Stimulated activated CD4-positive, alpha-beta T cell treated with anti-CD3 and anti-CD28 coated beads, Interleukin-12 subunit alpha, Interleukin-12 subunit beta, amount 100 ng/mL, for 24 hours (primary cell): Measurements from ENCODE around the gene EIF1.

ENCODE experiments used
- DNase-seq, 2 experiments: peaks; one replicate each; pipeline ENCODE4 v3.0.0-alpha.2; 2020; ENCODE audit warnings: low read depth in 2 of 2

The EIF1 gene

GRCh38 chr17:41735744-41736143, 47.1 kb downstream of the EIF1 start:
- no peak for DNase-seq

GRCh38 chr17:41736983-41737679, 48.4 kb downstream of the EIF1 start:
- no peak for DNase-seq

- DNase-seq = no peak
These were observed 49.0 kb downstream of the EIF1 start for GRCh38 chr17:41737680-41738023.

GRCh38 chr17:41738077-41738800, 49.6 kb downstream of the EIF1 start:
- DNase-seq = peak; percentile 61 to 79

- DNase-seq = no peak
These were observed 50.1 kb downstream of the EIF1 start for GRCh38 chr17:41738801-41739112.

GRCh38 chr17:41739661-41740352, 51.1 kb downstream of the EIF1 start:
- DNase-seq = no peak

- DNase-seq = no peak
These were observed 51.8 kb downstream of the EIF1 start for GRCh38 chr17:41740506-41740905.

- no peak for DNase-seq
These were observed 53.0 kb downstream of the EIF1 start for GRCh38 chr17:41741709-41742108.
